Mesothelial cell of epicardium (in vitro differentiated cells): Measurements from ENCODE around the gene HECTD4. TPM values are rescaled to one million over a fixed set of nuclear protein-coding genes. Genes with fewer than 3 reads are reported as not detected.

Experiments used
- DNase-seq, 2 experiments: peaks; one replicate each; pipeline ENCODE4 v3.0.0; 2021; ENCODE audit warnings: low spot score in 2 of 2; ENCODE audit not compliant: unreplicated experiment in 2 of 2
- H3K27ac Mint-ChIP-seq: 2 replicates; pipeline ENCODE4 v1.8.0; 2021; ENCODE audit warnings: mixed read lengths
- H3K27me3 Mint-ChIP-seq: 2 replicates; pipeline ENCODE4 v1.8.0; 2021; ENCODE audit warnings: low read depth, mixed read lengths
- H3K36me3 Mint-ChIP-seq: 2 replicates; pipeline ENCODE4 v1.8.0; 2021; ENCODE audit warnings: mixed read lengths
- H3K4me1 Mint-ChIP-seq: 2 replicates; pipeline ENCODE4 v1.8.0; 2021; ENCODE audit warnings: mixed read lengths
- H3K4me3 Mint-ChIP-seq: 2 replicates; pipeline ENCODE4 v1.8.0; 2021; ENCODE audit warnings: mild to moderate bottlenecking, moderate library complexity, mixed read lengths
- H3K9me3 Mint-ChIP-seq: 2 replicates; pipeline ENCODE4 v1.8.0; 2021; ENCODE audit warnings: mixed read lengths
- total RNA-seq: library from RNA; stranded (reverse); gene quantifications from 3 replicates; pipeline ENCODE4 v1.2.1, GENCODE V29; 2021
- TF ChIP-seq, protein P1 (sequence below): fragments of 200-600 bp; sonication (generic); IDR thresholded peaks from one replicate; pipeline ENCODE4 v1.5.0; 2021; ENCODE audit warnings: antibody characterized with exemption; ENCODE audit not compliant: unreplicated experiment

Gene HECTD4
- total RNA-seq, 1 donor from 2014 or later: 89.8 TPM

GRCh38 chr12:112304436-112304835, 77.8 kb downstream of the HECTD4 start:
- Mint-ChIP-seq H3K27me3 (no peaks in the 10 kb centered on the region), H3K4me3 (no peak overlapping the region), H3K27ac (peak overlapping the region; percentile 66), H3K4me1 (peaks cover 6% of the 10 kb centered on the region), H3K36me3 (peaks cover 25% of the 10 kb centered on the region), H3K9me3 (no peaks in the 10 kb centered on the region)
- no peak for DNase-seq
- TF ChIP-seq, protein P1, sequence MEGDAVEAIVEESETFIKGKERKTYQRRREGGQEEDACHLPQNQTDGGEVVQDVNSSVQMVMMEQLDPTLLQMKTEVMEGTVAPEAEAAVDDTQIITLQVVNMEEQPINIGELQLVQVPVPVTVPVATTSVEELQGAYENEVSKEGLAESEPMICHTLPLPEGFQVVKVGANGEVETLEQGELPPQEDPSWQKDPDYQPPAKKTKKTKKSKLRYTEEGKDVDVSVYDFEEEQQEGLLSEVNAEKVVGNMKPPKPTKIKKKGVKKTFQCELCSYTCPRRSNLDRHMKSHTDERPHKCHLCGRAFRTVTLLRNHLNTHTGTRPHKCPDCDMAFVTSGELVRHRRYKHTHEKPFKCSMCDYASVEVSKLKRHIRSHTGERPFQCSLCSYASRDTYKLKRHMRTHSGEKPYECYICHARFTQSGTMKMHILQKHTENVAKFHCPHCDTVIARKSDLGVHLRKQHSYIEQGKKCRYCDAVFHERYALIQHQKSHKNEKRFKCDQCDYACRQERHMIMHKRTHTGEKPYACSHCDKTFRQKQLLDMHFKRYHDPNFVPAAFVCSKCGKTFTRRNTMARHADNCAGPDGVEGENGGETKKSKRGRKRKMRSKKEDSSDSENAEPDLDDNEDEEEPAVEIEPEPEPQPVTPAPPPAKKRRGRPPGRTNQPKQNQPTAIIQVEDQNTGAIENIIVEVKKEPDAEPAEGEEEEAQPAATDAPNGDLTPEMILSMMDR: no peak

DNA sequence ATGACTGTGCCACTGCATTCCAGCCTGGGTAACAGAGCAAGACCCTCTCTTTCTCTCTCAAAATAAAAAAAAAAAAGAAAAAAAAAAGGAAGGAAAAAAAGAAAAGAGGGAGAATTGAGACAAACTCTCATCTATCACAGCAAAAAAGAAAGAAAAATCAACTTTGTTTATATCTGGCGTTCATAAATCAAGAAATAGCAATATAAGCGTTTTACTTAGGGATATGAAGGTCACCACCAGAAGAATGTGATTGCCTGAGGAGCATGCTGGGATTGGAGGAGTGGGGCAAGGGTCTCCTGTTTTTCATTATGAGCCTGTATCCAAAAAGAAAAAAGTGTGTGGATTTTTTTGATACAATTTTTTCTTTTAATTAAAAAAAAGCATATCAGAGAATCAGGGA, 78.4 kb downstream of the HECTD4 start:
- TF ChIP-seq, protein P1: no peak
- Mint-ChIP-seq H3K4me3 (no peak overlapping the region), H3K27ac (no peak overlapping the region), H3K36me3 (peaks cover 24% of the 10 kb centered on the region), H3K27me3 (no peaks in the 10 kb centered on the region), H3K9me3 (no peaks in the 10 kb centered on the region), H3K4me1 (peaks cover 6% of the 10 kb centered on the region)
- DNase-seq: no peak

DNA sequence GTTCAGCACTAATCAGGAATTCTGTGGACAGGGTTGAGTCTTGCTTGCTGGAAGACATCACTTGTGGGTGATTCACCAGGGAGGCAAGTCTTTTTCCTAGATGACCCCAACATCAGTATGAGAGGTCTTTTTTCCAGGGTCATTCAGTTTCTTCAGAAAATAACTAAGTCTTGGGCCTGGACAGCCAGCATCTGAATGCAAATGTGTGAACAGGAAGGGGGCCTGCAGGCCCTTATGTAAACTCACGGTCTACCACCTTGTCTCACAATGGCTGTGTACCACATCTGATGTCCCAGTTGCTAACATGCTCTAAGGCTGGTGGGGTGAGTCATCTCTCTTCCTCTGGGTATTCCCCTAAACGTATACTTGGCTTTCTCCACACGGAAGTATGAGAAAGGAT, 79.2 kb downstream of the HECTD4 start:
- TF ChIP-seq, protein P1: no peak
- no peak overlapping the region for H3K4me3 Mint-ChIP-seq
- no peaks in the 10 kb centered on the region for H3K9me3 Mint-ChIP-seq
- H3K4me1 Mint-ChIP-seq: peaks cover 6% of the 10 kb centered on the region
- peaks cover 20% of the 10 kb centered on the region for H3K36me3 Mint-ChIP-seq
- DNase-seq: no peak
- no peaks in the 10 kb centered on the region for H3K27me3 Mint-ChIP-seq
- H3K27ac Mint-ChIP-seq: peak overlapping the region; percentile 37

GRCh38 chr12:112299704-112300103, 82.5 kb downstream of the HECTD4 start:
- Mint-ChIP-seq H3K27ac (no peak overlapping the region), H3K36me3 (peaks cover 4% of the 10 kb centered on the region), H3K27me3 (no peaks in the 10 kb centered on the region), H3K9me3 (no peaks in the 10 kb centered on the region), H3K4me3 (no peak overlapping the region), H3K4me1 (peaks cover 2% of the 10 kb centered on the region)
- no peak for DNase-seq
- TF ChIP-seq, protein P1: no peak

GRCh38 chr12:112297188-112297587, 85.0 kb downstream of the HECTD4 start:
- H3K9me3 Mint-ChIP-seq: no peaks in the 10 kb centered on the region
- no peak overlapping the region for H3K4me3 Mint-ChIP-seq
- TF ChIP-seq, protein P1: no peak
- no peak for DNase-seq
- no peaks in the 10 kb centered on the region for H3K4me1 Mint-ChIP-seq
- H3K27ac Mint-ChIP-seq: no peak overlapping the region
- H3K36me3 Mint-ChIP-seq: peaks cover 6% of the 10 kb centered on the region
- H3K27me3 Mint-ChIP-seq: no peaks in the 10 kb centered on the region

DNA sequence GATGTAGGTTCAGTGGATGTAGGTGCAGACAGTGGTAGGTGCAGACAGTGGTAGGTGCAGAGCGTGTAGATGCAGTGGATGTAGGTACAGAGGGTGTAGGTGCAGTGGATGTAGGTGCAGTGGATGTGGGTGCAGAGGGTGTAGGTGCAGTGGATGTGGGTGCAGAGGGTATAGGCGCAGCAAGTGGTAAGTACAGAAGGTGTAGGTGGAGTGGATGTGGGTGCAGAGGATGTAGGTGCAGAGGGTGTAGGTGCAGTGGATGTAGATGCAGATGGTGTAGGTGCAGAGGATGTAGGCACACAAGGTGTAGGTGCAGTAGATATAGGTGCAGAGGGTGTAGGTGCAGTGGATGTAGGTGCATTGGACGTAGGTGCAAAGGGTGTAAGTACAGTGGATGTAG, 86.0 kb downstream of the HECTD4 start:
- H3K4me3 Mint-ChIP-seq: no peak overlapping the region
- no peak overlapping the region for H3K27ac Mint-ChIP-seq
- H3K4me1 Mint-ChIP-seq: no peaks in the 10 kb centered on the region

More for the DNA sequence above, 86.0 kb downstream of the HECTD4 start:
- no peaks in the 10 kb centered on the region for H3K27me3 Mint-ChIP-seq
- no peak for DNase-seq
- H3K36me3 Mint-ChIP-seq: peaks cover 7% of the 10 kb centered on the region
- H3K9me3 Mint-ChIP-seq: no peaks in the 10 kb centered on the region
- TF ChIP-seq, protein P1: no peak
